GM03348 (cell line): ENCODE data around the gene DEFB127.
"Not testable (repeated sequence)": the region's sequence is repeated elsewhere in the genome, so short reads cannot be mapped to it uniquely, and the experiment has no call there.

Source experiments
- DNase-seq: peaks from one replicate; pipeline ENCODE4 v3.0.0; 2012; ENCODE audit warnings: low spot score

The DEFB127 gene, protein sequence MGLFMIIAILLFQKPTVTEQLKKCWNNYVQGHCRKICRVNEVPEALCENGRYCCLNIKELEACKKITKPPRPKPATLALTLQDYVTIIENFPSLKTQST

DNA sequence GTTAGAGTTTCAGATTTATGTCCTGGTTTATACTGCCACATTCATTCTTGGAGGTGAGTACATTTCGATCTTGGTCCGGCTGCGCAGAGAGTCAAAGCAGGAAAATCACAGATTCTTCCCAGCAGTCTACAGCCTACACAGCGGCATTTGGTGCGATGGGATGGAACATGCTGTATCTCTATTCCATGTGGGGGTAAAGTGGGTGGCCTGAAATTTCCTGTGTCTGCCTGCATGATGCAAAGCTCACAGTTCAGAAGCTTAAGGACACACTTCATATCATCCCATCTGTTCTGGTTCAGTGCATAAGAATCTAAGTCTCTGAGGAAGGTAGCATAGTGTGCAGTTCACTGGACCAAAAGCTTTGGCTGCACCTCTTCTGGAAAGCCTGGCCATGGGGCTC, at the start of gene DEFB127:
TSS of gene DEFB127 (plus strand) at position 301 of the 400 bp plus-strand sequence. CDS start at position 392, 91 bp downstream.
- DNase-seq, result no peak

DNA sequence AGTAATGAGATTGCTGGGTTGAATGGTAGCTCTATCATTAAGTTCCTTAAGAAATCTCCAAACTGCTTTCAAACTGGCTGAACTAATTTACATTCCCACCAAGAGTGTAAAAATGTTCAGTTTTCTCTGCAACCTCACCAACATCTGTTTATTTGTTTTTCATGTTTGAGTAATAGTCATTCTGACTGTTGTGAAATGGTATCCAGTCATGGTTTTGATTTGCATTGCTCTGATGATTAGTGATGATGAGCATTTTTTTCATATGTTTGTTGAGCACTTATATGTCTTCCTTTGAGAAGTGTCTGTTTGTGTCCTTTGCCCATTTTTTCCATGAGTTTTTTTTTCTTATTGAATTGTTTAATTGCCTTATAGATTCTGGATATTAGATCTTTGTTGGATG, 44.9 kb upstream of the DEFB127 start:
- no peak for DNase-seq

- no peak for DNase-seq
These were observed 39.7 kb upstream of the DEFB127 start for GRCh38 chr20:117518-117917.

DNA sequence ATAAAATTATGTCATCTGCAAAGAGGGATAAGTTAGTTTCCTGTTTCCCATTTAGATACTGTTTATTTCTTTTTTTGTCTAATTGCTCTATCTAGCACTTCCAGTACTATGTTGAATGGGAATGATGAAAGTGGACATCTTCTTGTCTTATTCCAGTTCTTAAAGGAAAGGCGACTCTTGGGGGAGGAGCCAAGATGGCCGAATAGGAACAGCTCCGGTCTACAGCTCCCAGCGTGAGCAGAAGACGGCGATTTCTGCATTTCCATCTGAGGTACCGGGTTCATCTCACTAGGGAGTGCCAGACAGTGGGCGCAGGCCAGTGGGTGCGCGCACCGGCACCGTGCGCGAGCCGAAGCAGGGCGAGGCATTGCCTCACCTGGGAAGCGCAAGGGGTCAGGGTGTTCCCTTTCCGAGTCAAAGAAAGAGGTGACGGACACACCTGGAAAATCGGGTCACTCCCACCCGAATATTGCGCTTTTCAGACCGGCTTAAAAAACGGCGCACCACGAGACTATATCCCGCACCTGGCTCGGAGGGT, 27.4 kb upstream of the DEFB127 start:
- not testable (repeated sequence) for DNase-seq

GRCh38 chr20:137668-138490, 19.4 kb upstream of the DEFB127 start:
- DNase-seq, result no peak

DNA sequence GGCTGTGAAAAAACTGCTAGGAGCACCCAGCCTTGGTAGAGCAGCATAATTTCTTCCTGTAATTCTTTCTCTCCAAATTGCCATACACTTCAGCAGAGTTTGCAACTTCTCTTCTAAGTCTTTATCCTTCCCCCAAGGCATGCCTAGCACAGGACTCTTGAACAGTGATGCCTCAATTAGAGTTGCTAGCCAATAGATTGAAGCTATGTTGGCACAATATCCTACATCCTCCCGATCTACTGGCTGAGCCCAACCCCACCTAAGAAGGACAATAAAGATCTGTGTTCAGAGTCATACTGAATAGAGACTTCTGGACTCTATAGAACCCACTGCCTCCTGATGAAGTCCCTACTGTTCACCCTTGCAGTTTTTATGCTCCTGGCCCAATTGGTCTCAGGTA, 15.0 kb upstream of the DEFB127 start, which contains the start of gene DEFB126:
TSS of gene DEFB126 (plus strand) at position 301 of the 400 bp plus-strand sequence. CDS start at position 340, 39 bp downstream.
- no peak for DNase-seq

DNA sequence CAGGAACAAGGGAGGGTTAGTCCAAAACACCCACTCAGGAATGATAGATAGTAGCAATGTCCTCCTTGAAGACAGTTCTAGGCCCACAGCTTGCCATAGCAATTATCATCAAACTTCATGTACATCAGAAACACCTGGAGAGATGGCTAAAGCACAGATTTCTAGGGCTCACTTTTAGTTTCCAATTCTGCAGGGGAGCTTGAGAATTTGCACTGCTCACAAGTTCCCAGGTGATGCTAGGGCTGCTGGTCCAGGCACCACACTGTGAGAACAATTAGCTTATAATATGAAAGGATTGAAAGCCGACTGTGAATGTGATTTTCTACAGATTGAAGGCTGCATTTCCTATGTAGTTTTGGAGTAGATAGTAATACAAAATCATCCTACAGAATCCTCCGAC, 11.4 kb upstream of the DEFB127 start:
- DNase-seq, result no peak

DNA sequence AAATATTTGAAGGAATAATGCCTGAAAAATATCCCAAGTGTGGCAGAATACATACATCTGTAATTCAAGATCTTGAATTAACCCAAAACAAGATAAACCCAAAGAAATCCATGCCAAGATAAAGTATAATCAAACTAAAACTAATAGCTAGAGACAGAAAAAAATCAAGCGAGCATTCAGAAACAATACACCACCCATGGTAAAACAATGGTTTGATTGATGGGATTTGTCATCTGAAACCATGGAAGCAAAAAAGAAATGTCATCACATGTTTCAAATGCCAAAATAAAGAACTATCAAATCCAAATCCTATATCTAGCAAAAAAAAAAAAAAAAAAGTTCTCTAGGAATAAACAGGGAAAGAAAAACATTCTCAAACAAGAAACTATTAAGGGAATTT, 5.1 kb upstream of the DEFB127 start:
- no peak for DNase-seq

- no peak for DNase-seq
These were observed 7.4 kb downstream of the DEFB127 start for GRCh38 chr20:164618-165017.

GRCh38 chr20:168876-169275, 11.6 kb downstream of the DEFB127 start:
- no peak for DNase-seq

GRCh38 chr20:184288-184687, 27.0 kb downstream of the DEFB127 start:
- DNase-seq, result no peak

DNA sequence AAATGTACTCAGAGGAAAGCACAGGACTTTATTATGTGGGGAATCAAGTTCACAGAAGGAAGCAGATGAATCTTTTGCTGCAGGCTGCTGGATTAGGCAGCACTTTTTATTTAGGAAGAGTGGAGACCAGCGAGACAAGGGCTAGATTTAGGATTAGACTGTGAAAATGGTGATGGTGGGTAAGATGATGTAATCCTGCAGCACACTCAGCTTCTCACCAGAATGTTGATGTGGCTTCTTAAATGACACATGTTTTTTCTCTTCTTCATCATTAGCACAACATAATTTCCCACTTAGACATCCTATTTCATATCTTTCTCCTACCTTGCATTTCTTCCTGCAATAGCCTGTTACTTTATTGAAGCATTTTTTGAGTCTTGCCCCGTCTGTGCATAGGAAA, 30.5 kb downstream of the DEFB127 start:
- DNase-seq, result no peak

DNA sequence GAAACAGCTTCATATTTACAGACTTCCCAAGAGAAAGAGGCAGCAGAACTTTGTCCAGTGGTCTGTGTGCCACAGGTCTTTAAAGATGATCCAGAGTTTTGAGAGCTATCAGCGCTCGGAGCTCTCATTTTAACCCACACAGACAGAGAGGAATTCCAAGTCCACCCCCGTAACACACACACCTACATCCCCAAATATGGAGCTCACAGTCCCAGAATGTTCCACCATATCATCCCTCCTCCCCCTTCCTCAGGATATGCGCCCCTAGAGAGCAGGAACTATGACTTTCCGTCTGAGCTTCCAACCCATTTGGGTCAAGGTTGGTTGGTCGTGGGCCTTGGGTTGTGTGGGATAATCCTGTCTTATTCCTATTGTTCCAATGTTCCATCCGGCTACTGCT, 32.4 kb downstream of the DEFB127 start, which contains the start of gene DEFB128:
TSS of gene DEFB128 (minus strand) at position 101 of the 400 bp plus-strand sequence. CDS start at position 13, 88 bp downstream.
- DNase-seq, result no peak

- DNase-seq, result no peak
These were observed 41.0 kb downstream of the DEFB127 start for GRCh38 chr20:198225-198624.

GRCh38 chr20:199996-200395, 42.7 kb downstream of the DEFB127 start:
- DNase-seq, result no peak

- not testable (repeated sequence) for DNase-seq
These were observed 46.4 kb downstream of the DEFB127 start for GRCh38 chr20:203630-204029.
